A673 (cell line): Measurements from ENCODE around the gene ARHGAP26. TPM values are rescaled to one million over a fixed set of nuclear protein-coding genes. Genes with fewer than 3 reads are reported as not detected.

Source experiments
- BruUV-seq: library from RNA; stranded (reverse); fragments of 400-500 nt; replicated peaks from 2 replicates; lab custom pipeline; 2021; lab: Mats Ljungman, UMichigan
- CTCF ChIA-PET: fragments of 300-600 bp; sonication (Branson Sonifier 250); formaldehyde crosslinking; loops from one replicate; lab custom pipeline; 2022; ENCODE audit warnings: antibody characterized with exemption; lab: Charles Lee
- POLR2A ChIA-PET: fragments of 300-600 bp; sonication (Branson Sonifier 250); formaldehyde crosslinking; loops from one replicate; lab custom pipeline; 2022; ENCODE audit warnings: antibody characterized with exemption; ENCODE audit not compliant: low non-redundant PET; lab: Charles Lee
- DNase-seq: peaks from one replicate; pipeline ENCODE4 v3.0.0-alpha.2; 2015; ENCODE audit warnings: low spot score
- H3K27ac ChIP-seq: fragments of 200-600 bp; sonication (generic); 2 replicates; pipeline ENCODE4 v1.5.1; 2016; ENCODE audit warnings: mixed run types, low read depth, mild to moderate bottlenecking, mixed read lengths, antibody characterized with exemption, low read length; ENCODE audit not compliant: poor library complexity, severe bottlenecking
- H3K27me3 ChIP-seq: fragments of 200-600 bp; sonication (generic); replicated peaks from 2 replicates; pipeline ENCODE4 v1.6.1; 2017; ENCODE audit warnings: mixed run types, low read depth, mild to moderate bottlenecking, mixed read lengths, antibody characterized with exemption, low read length; ENCODE audit not compliant: insufficient read depth, poor library complexity
- H3K36me3 ChIP-seq: fragments of 200-600 bp; sonication (generic); 2 replicates; pipeline ENCODE4 v1.6.1; 2016; ENCODE audit warnings: mixed run types, mild to moderate bottlenecking, mixed read lengths, antibody characterized with exemption, low read length; ENCODE audit not compliant: insufficient read depth, poor library complexity, severe bottlenecking
- H3K4me1 ChIP-seq: fragments of 200-600 bp; sonication (generic); 2 replicates; pipeline ENCODE4 v1.6.1; 2017; ENCODE audit warnings: mixed run types, mild to moderate bottlenecking, mixed read lengths, antibody characterized with exemption, low read length; ENCODE audit not compliant: insufficient read depth, poor library complexity, severe bottlenecking
- H3K4me3 ChIP-seq: fragments of 200-600 bp; sonication (generic); 2 replicates; pipeline ENCODE4 v1.5.1; 2016; ENCODE audit warnings: low read depth, mixed run types, mild to moderate bottlenecking, mixed read lengths, low read length; ENCODE audit not compliant: poor library complexity, severe bottlenecking
- H3K9me3 ChIP-seq: fragments of 200-600 bp; sonication (generic); 2 replicates; pipeline ENCODE4 v1.6.1; 2016; ENCODE audit warnings: mixed run types, low read depth, mild to moderate bottlenecking, mixed read lengths, antibody characterized with exemption, low read length; ENCODE audit not compliant: poor library complexity, severe bottlenecking
- EZH2 ChIP-seq: fragments of 200-600 bp; sonication (generic); IDR thresholded peaks from 2 replicates; pipeline ENCODE4 v1.6.1; 2017; ENCODE audit warnings: borderline replicate concordance, low read depth, mild to moderate bottlenecking, mixed read lengths, antibody characterized with exemption, low read length; ENCODE audit not compliant: poor library complexity, severe bottlenecking
- intact Hi-C: fragments of 100-400 bp; cut with micrococcal nuclease; formaldehyde crosslinking; loops from one replicate; pipeline ENCODE4 v1.10.0; 2022; ENCODE audit not compliant: unreplicated experiment
- total RNA-seq: library from RNA; stranded (reverse); gene quantifications from 2 replicates; pipeline ENCODE4 v1.2.3, GENCODE V29; 2021
- TF ChIP-seq, protein P1 (sequence below): fragments of 300-800, 200-600 bp; sonication (generic); conservative IDR thresholded peaks from 2 replicates; pipeline ENCODE4 v1.5.1; 2017; ENCODE audit warnings: low read depth, mild to moderate bottlenecking, antibody characterized with exemption, low read length, moderate library complexity, mixed read lengths

The ARHGAP26 gene
- total RNA-seq, 1 experiment from 2014 or later, result 25.5 TPM

GRCh38 chr5:142815469-142815868 lies 45.3 kb downstream of the ARHGAP26 start:
- CTCF ChIA-PET, result no interaction called here

GRCh38 chr5:142816531-142817430 lies 46.6 kb downstream of the ARHGAP26 start:
- H3K27ac ChIP-seq, result no peak overlapping the region
- TF ChIP-seq, protein P1, sequence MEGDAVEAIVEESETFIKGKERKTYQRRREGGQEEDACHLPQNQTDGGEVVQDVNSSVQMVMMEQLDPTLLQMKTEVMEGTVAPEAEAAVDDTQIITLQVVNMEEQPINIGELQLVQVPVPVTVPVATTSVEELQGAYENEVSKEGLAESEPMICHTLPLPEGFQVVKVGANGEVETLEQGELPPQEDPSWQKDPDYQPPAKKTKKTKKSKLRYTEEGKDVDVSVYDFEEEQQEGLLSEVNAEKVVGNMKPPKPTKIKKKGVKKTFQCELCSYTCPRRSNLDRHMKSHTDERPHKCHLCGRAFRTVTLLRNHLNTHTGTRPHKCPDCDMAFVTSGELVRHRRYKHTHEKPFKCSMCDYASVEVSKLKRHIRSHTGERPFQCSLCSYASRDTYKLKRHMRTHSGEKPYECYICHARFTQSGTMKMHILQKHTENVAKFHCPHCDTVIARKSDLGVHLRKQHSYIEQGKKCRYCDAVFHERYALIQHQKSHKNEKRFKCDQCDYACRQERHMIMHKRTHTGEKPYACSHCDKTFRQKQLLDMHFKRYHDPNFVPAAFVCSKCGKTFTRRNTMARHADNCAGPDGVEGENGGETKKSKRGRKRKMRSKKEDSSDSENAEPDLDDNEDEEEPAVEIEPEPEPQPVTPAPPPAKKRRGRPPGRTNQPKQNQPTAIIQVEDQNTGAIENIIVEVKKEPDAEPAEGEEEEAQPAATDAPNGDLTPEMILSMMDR, result no peak
- TF ChIP-seq EZH2, result no peak
- POLR2A ChIA-PET, result no interaction called here
- H3K27me3 ChIP-seq, result no peaks in the 10 kb centered on the region
- intact Hi-C loops, result no loop called here
- no peaks in the 10 kb centered on the region for H3K9me3 ChIP-seq
- no peaks in the 10 kb centered on the region for H3K36me3 ChIP-seq
- DNase-seq, result peak; percentile 91
- BruUV-seq, result no TSS peak
- CTCF ChIA-PET, result no interaction called here
- H3K4me1 ChIP-seq, result peaks cover 27% of the 10 kb centered on the region
- H3K4me3 ChIP-seq, result no peak overlapping the region

More at GRCh38 chr5:142815469-142815868, 45.3 kb downstream of the ARHGAP26 start:
- no peaks in the 10 kb centered on the region for H3K36me3 ChIP-seq
- no peak for TF ChIP-seq EZH2
- TF ChIP-seq, protein P1, result no peak
- no peak overlapping the region for H3K4me3 ChIP-seq
- H3K9me3 ChIP-seq, result no peaks in the 10 kb centered on the region
- no peak for DNase-seq
- H3K4me1 ChIP-seq, result peaks cover 27% of the 10 kb centered on the region
- intact Hi-C loops, result no loop called here
- H3K27ac ChIP-seq, result no peak overlapping the region
- H3K27me3 ChIP-seq, result no peaks in the 10 kb centered on the region
- POLR2A ChIA-PET, result no interaction called here
- BruUV-seq, result no TSS peak

- Histone ChIP-seq H3K4me1 (peaks cover 36% of the 10 kb centered on the region), H3K4me3 (no peak overlapping the region)
These were observed 47.8 kb downstream of the ARHGAP26 start for GRCh38 chr5:142817949-142818431.

More at GRCh38 chr5:142817949-142818431, 47.8 kb downstream of the ARHGAP26 start:
- intact Hi-C loops, result no loop called here
- no peak overlapping the region for H3K27ac ChIP-seq
- DNase-seq, result no peak
- no peaks in the 10 kb centered on the region for H3K9me3 ChIP-seq
- POLR2A ChIA-PET, result no interaction called here
- TF ChIP-seq, protein P1, result no peak
- TF ChIP-seq EZH2, result no peak
- no peaks in the 10 kb centered on the region for H3K27me3 ChIP-seq
- no peaks in the 10 kb centered on the region for H3K36me3 ChIP-seq
- no TSS peak for BruUV-seq
- CTCF ChIA-PET, result no interaction called here
